Kidney epithelial cell (primary cell): Measurements from ENCODE around the gene PACRG. TPM values are rescaled to one million over a fixed set of nuclear protein-coding genes. Genes with fewer than 3 reads are reported as not detected.

Experiments used
- DNase-seq: peaks from one replicate; pipeline ENCODE4 v3.0.0-alpha.2; 2010; ENCODE audit warnings: low read depth
- H3K27me3 ChIP-seq: 2 replicates; pipeline ENCODE4 v1.6.0; 2011; ENCODE audit warnings: low read length; ENCODE audit not compliant: control insufficient read depth, insufficient read depth
- H3K36me3 ChIP-seq: 2 replicates; pipeline ENCODE4 v1.5.1; 2011; ENCODE audit warnings: low read length; ENCODE audit not compliant: control insufficient read depth, insufficient read depth
- H3K4me3 ChIP-seq: 2 replicates; pipeline ENCODE4 v1.5.1; 2011; ENCODE audit warnings: low read depth, mild to moderate bottlenecking, control low read depth, low read length
- CTCF ChIP-seq: IDR thresholded peaks from 2 replicates; pipeline ENCODE4 v1.5.1; 2011; ENCODE audit warnings: mild to moderate bottlenecking, moderate library complexity, low read length, control low read depth, inconsistent platforms; ENCODE audit not compliant: insufficient read depth, poor library complexity, severe bottlenecking
- total RNA-seq: library from RNA; depleted of rRNA; stranded (reverse); fragments of >200 nt; gene quantifications from 2 replicates; pipeline ENCODE4 v1.2.3, GENCODE V29; 2015

Gene PACRG
- total RNA-seq, 1 donor from 2014 or later = 0.29 TPM

- Histone ChIP-seq H3K36me3 (no peaks in the 10 kb centered on the region), H3K4me3 (no peak overlapping the region), H3K27me3 (no peaks in the 10 kb centered on the region)
- DNase-seq = no peak
- no peak for TF ChIP-seq CTCF
Measured at GRCh38 chr6:163062790-163063189, 335.0 kb downstream of the PACRG start.

GRCh38 chr6:163063561-163063960 lies 335.8 kb downstream of the PACRG start:
- no peak for DNase-seq
- no peak for TF ChIP-seq CTCF
- Histone ChIP-seq H3K27me3 (no peaks in the 10 kb centered on the region), H3K36me3 (no peaks in the 10 kb centered on the region), H3K4me3 (no peak overlapping the region)

GRCh38 chr6:163064397-163064796 lies 336.6 kb downstream of the PACRG start:
- H3K36me3 ChIP-seq = no peaks in the 10 kb centered on the region
- no peak overlapping the region for H3K4me3 ChIP-seq
- TF ChIP-seq CTCF = no peak
- no peak for DNase-seq
- H3K27me3 ChIP-seq = no peaks in the 10 kb centered on the region

- no peak for DNase-seq
- TF ChIP-seq CTCF = no peak
- H3K4me3 ChIP-seq = no peak overlapping the region
- no peaks in the 10 kb centered on the region for H3K27me3 ChIP-seq
- H3K36me3 ChIP-seq = no peaks in the 10 kb centered on the region
Measured at GRCh38 chr6:163066200-163066599, 338.4 kb downstream of the PACRG start.

GRCh38 chr6:163077134-163077533 lies 349.4 kb downstream of the PACRG start:
- TF ChIP-seq CTCF = no peak
- no peak for DNase-seq

GRCh38 chr6:163078712-163079111 lies 350.9 kb downstream of the PACRG start:
- Histone ChIP-seq H3K27me3 (no peaks in the 10 kb centered on the region), H3K36me3 (no peaks in the 10 kb centered on the region), H3K4me3 (no peak overlapping the region)
- TF ChIP-seq CTCF = no peak
- no peak for DNase-seq

More at GRCh38 chr6:163077134-163077533, 349.4 kb downstream of the PACRG start:
- Histone ChIP-seq H3K27me3 (no peaks in the 10 kb centered on the region), H3K36me3 (no peaks in the 10 kb centered on the region), H3K4me3 (no peak overlapping the region)
